NCI-H2196 (cell line): ENCODE results near the gene CERS2.
A peak's percentile ranks its signal among the peaks of the same experiment; 100 is the strongest.

ENCODE experiments used
- DNase-seq: peaks from one replicate; lab custom pipeline; 2025; ENCODE audit not compliant: unreplicated experiment; lab: John Stamatoyannopoulos, UW

The CERS2 gene, protein sequence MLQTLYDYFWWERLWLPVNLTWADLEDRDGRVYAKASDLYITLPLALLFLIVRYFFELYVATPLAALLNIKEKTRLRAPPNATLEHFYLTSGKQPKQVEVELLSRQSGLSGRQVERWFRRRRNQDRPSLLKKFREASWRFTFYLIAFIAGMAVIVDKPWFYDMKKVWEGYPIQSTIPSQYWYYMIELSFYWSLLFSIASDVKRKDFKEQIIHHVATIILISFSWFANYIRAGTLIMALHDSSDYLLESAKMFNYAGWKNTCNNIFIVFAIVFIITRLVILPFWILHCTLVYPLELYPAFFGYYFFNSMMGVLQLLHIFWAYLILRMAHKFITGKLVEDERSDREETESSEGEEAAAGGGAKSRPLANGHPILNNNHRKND

GRCh38 chr1:150974580-150975478 is at the start of gene CERS2:
Gene CERS2 (minus strand): TSS chr1:150974835. CDS start chr1:150969090, 5,745 bp downstream.
- peak; percentile 76 for DNase-seq

- peak; percentile 15 for DNase-seq
These were observed 38.9 kb upstream of the CERS2 start for GRCh38 chr1:151013518-151013917.

DNA sequence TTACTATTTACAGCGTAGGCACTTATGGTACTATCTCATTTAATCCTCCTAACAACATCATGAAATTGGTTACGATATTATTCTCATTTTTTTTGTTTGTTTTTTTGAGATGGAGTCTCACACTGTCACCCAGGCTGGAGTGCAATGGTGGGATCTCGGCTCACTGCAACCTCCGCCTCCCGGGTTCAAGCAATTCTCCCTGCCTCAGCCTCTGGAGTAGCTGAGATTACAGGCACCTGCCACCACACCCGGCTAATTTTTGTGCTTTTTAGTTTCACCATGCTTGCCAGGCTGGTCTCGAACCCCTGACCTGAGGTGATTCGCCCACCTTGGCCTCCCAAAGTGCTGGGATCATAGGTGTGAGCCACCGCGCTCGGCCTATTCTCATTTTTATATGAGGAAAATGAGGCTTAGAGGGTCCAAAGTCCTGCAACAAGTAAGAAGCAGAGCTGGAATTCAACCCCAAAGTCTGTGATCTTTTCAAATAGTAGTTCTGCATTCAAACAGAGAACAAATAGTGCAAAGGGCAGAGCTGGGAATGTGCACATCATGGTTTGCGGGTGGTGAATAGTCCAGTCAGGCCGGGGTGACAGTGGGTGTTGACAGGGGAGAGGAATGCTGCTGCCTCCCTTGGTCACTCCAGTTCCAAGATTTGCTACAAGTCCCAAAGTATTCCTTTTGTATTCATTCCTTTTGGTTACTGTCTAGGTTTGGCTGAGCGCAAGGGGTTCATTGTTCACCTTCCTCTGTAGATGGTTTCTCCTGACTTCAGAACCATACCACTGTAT is 38.2 kb upstream of the CERS2 start:
- DNase-seq, result no peak

DNA sequence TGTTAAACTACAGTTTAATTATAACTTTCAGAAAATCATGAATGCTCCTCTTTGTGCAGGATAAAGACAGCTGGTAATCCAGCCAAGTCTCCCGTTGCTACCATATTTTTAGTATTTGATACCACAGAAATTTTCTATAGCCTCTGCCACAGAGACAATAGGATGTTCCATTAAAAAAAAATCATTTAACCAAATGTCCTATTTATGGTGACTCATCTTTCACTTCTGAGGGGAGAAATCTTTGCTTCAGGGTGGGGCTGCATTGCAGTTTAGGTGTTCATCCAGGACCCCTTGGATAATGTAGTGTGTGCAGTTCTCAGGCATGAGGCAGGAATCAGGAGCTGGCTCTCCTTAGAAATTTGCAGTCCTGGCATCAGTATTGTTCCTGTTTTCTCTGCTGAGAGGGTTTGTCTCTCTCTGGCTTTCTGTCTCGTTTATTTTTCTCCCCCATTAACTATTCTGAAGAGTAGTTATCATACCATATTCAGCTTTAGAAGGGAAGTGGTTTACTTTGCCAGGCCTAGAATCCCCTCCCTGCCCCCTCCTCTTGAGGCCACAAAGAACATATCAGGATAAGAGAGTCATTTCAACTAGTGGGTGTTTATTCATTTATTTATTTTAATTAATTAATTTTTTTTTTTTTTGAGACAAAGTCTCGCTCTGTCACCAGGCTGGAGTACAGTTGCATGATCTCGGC is 36.7 kb upstream of the CERS2 start:
- DNase-seq, result no peak

DNA sequence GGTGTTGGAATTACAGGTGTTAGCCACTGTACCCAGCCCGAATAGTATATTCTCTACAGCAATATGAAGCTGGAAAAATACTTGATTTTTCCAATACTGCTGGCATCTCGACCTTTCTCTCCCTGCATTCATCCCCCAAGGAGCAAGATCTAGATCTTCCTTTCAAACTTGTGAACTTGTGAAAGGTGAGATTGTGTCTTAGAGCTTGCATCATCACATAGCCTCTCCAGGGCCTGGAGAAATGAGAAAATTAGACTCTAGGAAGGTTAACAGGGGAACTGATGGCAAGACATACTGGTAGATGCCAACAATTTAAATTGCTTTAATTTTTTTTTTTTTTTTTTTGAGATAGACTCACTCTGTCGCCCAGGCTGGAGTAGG is 35.7 kb upstream of the CERS2 start:
- no peak for DNase-seq

DNA sequence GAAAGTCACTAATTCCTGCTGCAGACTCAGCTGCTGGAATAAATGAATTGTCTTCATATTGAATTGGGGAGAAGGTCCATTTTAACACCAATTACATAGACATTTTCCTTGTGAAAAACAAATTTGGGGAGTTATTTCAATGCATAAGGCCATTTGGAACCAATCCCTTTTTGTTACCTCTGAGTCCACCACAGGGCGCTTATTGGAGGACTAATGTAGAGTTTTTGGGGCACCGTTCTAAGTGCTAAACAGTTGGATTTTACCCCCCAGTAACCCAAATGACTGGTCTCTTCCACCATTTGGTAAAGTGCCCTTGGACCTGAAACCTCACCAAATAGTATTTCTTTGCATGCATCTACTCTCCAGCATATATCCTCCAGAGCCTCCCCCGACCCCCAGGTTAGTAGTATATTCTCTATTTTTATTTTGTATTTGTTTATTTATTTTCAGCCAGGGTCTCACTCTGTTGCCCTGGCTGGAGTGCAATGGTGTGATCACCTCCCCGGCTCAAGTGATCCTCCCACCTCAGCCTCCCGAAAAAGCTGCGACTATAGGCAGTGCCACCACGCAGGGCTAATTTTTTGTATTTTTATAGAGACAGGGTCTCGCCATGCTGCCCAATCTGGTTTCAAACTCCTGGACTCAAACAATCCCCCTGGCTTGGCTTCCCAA is 35.2 kb upstream of the CERS2 start:
- no peak for DNase-seq

DNA sequence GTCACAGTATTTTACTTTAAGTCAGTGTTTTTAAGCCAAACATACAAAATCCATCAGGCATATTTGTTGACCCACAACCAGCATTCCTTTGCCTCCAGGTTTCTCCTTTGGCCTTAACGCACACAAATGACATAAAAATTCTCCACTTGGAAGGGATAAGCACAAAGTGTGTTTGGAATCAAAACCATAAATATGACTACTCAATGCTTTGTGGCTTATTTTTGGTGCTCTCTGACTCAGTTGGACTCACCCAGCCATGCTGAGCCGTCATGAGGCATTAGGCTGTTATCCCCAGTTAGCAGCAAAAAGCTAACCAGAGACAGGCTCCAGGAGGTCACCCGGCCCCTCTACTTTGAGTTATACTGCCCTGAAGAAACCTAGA is 34.6 kb upstream of the CERS2 start:
- DNase-seq, result no peak

DNA sequence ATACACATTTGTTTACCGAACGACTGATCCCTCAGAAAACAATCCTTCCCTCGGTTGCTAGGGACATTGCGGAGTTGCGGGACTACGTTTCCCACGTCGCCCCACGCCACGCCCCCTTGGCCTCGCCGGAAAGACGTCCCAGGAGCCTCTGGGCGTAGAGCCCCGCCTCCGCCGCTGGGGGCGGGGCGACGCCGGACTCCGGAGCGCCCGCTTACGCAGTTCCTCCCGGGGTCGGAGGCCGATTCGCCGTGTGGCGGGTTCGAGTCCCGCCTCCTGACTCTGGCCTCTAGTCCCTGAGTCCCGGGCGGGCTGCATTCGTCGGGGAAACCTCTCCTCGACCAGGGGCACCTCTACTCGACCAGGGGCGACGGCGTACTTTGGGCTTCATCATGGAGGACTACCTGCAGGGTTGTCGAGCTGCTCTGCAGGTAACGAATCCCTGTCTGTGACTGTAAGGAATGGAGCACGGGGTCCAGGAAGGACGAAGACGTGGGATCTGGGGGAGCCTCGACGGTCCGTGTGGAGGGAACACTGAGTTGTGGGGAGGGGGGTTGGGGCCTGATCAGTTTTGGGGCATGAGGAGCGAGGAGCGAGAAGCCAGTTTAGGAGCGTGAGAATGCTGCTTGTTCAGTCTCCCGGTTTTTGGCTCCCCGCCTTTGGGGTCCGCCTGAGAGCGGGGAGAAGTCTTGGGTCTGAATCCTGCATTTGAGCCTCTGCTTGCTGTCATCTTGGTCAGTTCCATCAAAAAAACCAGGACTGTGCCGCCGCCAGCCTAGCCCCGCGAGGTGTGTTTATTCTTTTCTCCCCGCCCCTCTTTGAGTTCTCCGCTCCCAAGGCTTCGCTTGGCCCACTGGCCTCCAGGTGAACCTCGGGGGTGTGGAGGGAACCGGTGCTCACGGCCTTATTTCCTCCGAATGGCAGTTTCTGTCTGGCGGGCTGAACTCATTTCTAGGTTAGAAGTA is 33.9 kb upstream of the CERS2 start, which contains the start of gene PRUNE1:
Gene PRUNE1 (plus strand): TSS at position 206 of the 962 bp plus-strand sequence. CDS start 184 bp downstream, at position 390.
- peak; percentile 98 for DNase-seq

GRCh38 chr1:151007853-151008243 is 33.2 kb upstream of the CERS2 start:
- DNase-seq, result no peak

GRCh38 chr1:151006327-151007052 is 31.9 kb upstream of the CERS2 start, which contains the start of gene MINDY1:
Gene MINDY1 (minus strand): TSS chr1:151006902. CDS start chr1:151002617, 4,285 bp downstream.
- DNase-seq, result peak; percentile 71

DNA sequence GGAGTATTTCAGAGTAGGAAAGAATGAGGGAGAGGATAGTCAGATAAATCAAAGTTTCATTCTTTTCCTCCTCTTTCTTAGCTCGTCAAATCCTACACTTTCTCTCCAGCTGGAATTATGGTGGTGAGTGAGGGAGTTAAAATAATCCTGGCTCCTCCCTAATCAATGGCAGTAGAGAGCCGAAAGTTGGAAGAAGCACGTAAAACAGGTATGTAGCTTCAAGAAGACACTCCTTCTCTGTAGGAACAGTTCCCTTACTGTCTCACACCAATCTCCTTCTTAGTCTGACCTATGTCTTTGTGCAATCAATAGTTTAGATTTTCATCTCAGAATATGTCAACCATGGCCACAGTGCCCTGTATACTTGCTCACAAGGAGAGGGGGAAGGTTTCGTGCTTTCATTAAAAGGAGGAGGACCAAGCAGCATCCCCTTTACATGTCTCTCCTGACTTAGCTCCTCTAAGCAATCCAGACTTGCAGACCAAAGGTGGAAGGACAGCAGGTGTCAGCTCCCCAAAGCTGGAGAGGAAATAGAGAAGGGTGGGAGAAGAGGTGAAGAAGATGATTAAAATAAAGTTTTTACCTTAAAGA is 31.2 kb upstream of the CERS2 start:
- DNase-seq, result no peak

GRCh38 chr1:151003180-151003579 is 28.5 kb upstream of the CERS2 start:
- DNase-seq, result no peak

DNA sequence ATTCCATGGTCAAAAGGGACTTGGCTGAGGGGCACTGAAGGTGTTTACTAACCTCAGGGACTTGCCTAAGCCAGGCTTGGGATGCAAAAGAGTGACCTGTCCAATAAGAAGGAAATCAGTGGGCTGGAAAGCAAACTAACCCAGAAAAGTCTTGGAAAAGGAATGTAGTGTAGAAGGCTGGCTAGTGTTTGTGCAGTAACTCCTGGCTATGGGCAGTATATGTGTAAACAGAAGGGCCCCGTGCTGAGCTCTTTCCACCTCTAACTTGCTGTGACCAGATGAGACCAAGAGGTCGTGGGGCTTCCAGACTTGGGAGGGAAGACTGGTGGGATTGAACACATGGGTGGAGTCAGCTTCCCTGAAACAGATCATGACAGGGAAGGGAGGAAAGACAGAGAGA is 28.0 kb upstream of the CERS2 start:
- no peak for DNase-seq

GRCh38 chr1:151002051-151002450 is 27.4 kb upstream of the CERS2 start:
- no peak for DNase-seq

- no peak for DNase-seq
These were observed 27.0 kb upstream of the CERS2 start for GRCh38 chr1:151001602-151002001.

DNA sequence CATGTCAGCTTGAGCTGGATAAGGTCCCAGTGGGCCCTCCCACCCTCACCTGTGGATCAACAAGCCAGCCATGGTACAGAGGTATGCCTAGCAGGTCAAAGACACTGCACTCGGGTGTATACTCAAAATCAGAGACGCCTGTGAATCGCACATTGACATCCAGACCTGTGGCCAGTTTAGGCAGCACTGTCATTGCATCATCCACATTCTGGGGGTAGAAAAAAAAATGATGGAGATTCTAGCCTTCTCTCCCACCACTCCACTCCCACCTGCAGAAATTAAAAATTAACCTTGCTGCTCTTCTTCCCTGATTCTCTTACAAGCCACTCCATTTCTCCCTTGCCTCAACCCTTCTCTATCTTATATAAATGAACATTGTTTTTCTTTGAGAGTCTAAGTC is 25.8 kb upstream of the CERS2 start:
- no peak for DNase-seq

DNA sequence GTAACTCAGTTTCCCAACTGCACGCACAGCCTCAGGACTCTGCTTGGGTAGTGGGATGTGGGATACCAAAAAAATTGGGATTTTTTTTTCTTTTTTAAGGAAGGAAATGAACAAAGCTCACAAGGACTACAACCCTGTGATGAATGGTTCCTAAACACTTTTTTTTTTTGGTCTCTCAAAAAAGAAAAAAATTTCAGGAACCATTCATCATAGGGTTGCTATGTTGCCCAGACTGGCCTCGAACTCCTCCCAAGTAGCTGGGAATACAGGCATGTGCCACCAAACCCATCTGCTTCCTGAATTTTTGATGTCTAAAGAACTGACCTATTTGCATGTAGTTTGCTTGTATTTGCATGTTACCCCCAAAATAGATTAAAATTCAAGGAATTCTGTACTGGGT is 25.3 kb upstream of the CERS2 start:
- DNase-seq, result no peak
